Osteocyte (in vitro differentiated cells): ENCODE data around the gene DAP. TPM values are rescaled to one million over a fixed set of nuclear protein-coding genes. Genes with fewer than 3 reads are reported as not detected.

Experiments
- DNase-seq: peaks from one replicate; pipeline ENCODE4 v3.0.0; 2021; ENCODE audit warnings: mixed read lengths; ENCODE audit not compliant: unreplicated experiment; ENCODE audit errors: extremely low spot score
- H3K27ac Mint-ChIP-seq: one replicate; pipeline ENCODE4 v1.8.0; 2021; ENCODE audit warnings: mild to moderate bottlenecking, mixed read lengths; ENCODE audit not compliant: unreplicated experiment
- H3K27me3 Mint-ChIP-seq: one replicate; pipeline ENCODE4 v1.8.0; 2021; ENCODE audit warnings: mixed read lengths; ENCODE audit not compliant: unreplicated experiment
- H3K36me3 Mint-ChIP-seq: one replicate; pipeline ENCODE4 v1.8.0; 2021; ENCODE audit warnings: mixed read lengths; ENCODE audit not compliant: unreplicated experiment
- H3K4me1 Mint-ChIP-seq: one replicate; pipeline ENCODE4 v1.8.0; 2021; ENCODE audit warnings: mixed read lengths; ENCODE audit not compliant: unreplicated experiment
- H3K4me3 Mint-ChIP-seq: one replicate; pipeline ENCODE4 v1.8.0; 2021; ENCODE audit warnings: mild to moderate bottlenecking, moderate library complexity, mixed read lengths; ENCODE audit not compliant: unreplicated experiment
- H3K9me3 Mint-ChIP-seq: one replicate; pipeline ENCODE4 v1.8.0; 2021; ENCODE audit warnings: mixed read lengths; ENCODE audit not compliant: unreplicated experiment
- CTCF ChIP-seq: fragments of 200-600 bp; sonication (generic); IDR thresholded peaks from 2 replicates; pipeline ENCODE4 v1.5.0; 2021; ENCODE audit warnings: antibody characterized with exemption, mild to moderate bottlenecking, moderate library complexity
- total RNA-seq: library from RNA; stranded (reverse); gene quantifications from 2 replicates; pipeline ENCODE4 v1.2.1, GENCODE V29; 2021

DAP gene
- total RNA-seq, 1 donor from 2014 or later: 173 TPM

GRCh38 chr5:10690460-10691440 lies 70.3 kb downstream of the DAP start:
- Mint-ChIP-seq H3K4me3 (no peak overlapping the region), H3K27me3 (no peaks in the 10 kb centered on the region), H3K9me3 (peaks cover 13% of the 10 kb centered on the region), H3K27ac (no peak overlapping the region), H3K36me3 (peaks cover 22% of the 10 kb centered on the region), H3K4me1 (peaks cover 43% of the 10 kb centered on the region)
- no peak for DNase-seq
- no peak for TF ChIP-seq CTCF

GRCh38 chr5:10689391-10690081 lies 71.5 kb downstream of the DAP start:
- Mint-ChIP-seq H3K9me3 (peaks cover 13% of the 10 kb centered on the region), H3K27me3 (no peaks in the 10 kb centered on the region), H3K36me3 (peaks cover 24% of the 10 kb centered on the region), H3K4me3 (no peak overlapping the region), H3K4me1 (peaks cover 35% of the 10 kb centered on the region), H3K27ac (peak overlapping the region; percentile 32)
- no peak for DNase-seq
- TF ChIP-seq CTCF: peak; percentile 31

GRCh38 chr5:10688651-10689171 lies 72.3 kb downstream of the DAP start:
- Mint-ChIP-seq H3K4me1 (peaks cover 35% of the 10 kb centered on the region), H3K27me3 (no peaks in the 10 kb centered on the region), H3K4me3 (no peak overlapping the region), H3K36me3 (peaks cover 27% of the 10 kb centered on the region), H3K27ac (no peak overlapping the region), H3K9me3 (peaks cover 13% of the 10 kb centered on the region)
- DNase-seq: no peak
- TF ChIP-seq CTCF: no peak

GRCh38 chr5:10686890-10687289 lies 74.1 kb downstream of the DAP start:
- Mint-ChIP-seq H3K27me3 (no peaks in the 10 kb centered on the region), H3K36me3 (peaks cover 38% of the 10 kb centered on the region), H3K4me1 (peaks cover 20% of the 10 kb centered on the region), H3K27ac (no peak overlapping the region), H3K4me3 (no peak overlapping the region), H3K9me3 (peaks cover 13% of the 10 kb centered on the region)
- DNase-seq: no peak
- TF ChIP-seq CTCF: no peak

GRCh38 chr5:10685115-10685521 lies 75.9 kb downstream of the DAP start:
- Mint-ChIP-seq H3K36me3 (peaks cover 44% of the 10 kb centered on the region), H3K4me1 (peaks cover 5% of the 10 kb centered on the region), H3K27me3 (no peaks in the 10 kb centered on the region), H3K27ac (no peak overlapping the region), H3K9me3 (peaks cover 13% of the 10 kb centered on the region), H3K4me3 (no peak overlapping the region)
- no peak for DNase-seq
- TF ChIP-seq CTCF: no peak
